ENCODE data around the gene CCNL1. TPM values are rescaled to one million over a fixed set of nuclear protein-coding genes. Genes with fewer than 3 reads are reported as not detected.

CCNL1 gene
- total and polyA plus RNA-seq, 4 donors, result 17.4 to 189 (median 151) TPM

GRCh38 chr3:157127268-157127667 lies 32.7 kb downstream of the CCNL1 start:
- DNase-seq (no peak), ATAC-seq (ENCODE audit: low FRiP score) (no peak)
- Histone ChIP-seq H3K36me3 (ENCODE audit: control insufficient read depth in 1 of 2, insufficient read depth in 2 of 2, low read length in 1 of 2) (no peaks in the 10 kb centered on the region), H3K27me3 (ENCODE audit: control insufficient read depth in 1 of 2, insufficient read depth in 2 of 2, low read length in 1 of 2) (no peaks in the 10 kb centered on the region), H3K9me3 (ENCODE audit: control insufficient read depth, low read length) (no peaks in the 10 kb centered on the region), H3K4me3 (ENCODE audit: low read length in 2 of 2) (no peak overlapping the region), H3K4me1 (ENCODE audit: control insufficient read depth in 1 of 2, insufficient read depth in 2 of 2, low read length in 2 of 2) (peaks cover 0 to under 1% of the 10 kb centered on the region in 2 donors), H3K27ac (ENCODE audit: low read depth in 1 of 2, low read length in 2 of 2) (no peak overlapping the region)
- WGBS, 2 donors, result 93 to 97% methylated on average over 5 of the region's 5 CpGs
- intact Hi-C loops (cut with DNase I), result no loop called here

DNA sequence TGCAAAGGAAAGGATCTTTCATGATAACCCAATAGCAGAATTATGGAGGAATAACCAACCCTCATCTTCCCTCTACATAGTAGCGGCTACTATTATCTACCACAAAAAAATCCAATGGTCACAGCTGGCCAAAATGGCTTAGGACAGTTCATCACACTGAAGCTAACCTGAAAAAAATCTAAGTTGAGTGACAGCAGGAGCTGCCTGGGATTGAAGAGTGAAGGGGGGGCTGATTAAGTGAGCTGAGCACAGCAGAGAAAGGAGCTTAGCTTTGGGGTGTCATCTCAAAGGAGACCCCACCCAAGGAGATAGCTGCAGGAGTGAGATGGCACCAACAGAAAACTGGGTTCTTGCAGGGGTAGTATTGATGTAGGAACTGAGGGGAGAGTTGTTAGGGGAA lies 33.6 kb downstream of the CCNL1 start:
- no peaks in the 10 kb centered on the region for H3K36me3 ChIP-seq (ENCODE audit: control insufficient read depth in 1 of 2, insufficient read depth in 2 of 2, low read length in 1 of 2)
- WGBS, 2 donors, result 100% methylated on average over 1 of the region's 1 CpG
- H3K9me3 ChIP-seq (ENCODE audit: control insufficient read depth, low read length), result no peaks in the 10 kb centered on the region
- intact Hi-C loops (cut with DNase I), result no loop called here
- no peak overlapping the region for H3K27ac ChIP-seq (ENCODE audit: low read depth in 1 of 2, low read length in 2 of 2)
- ATAC-seq (ENCODE audit: low FRiP score), result no peak
- DNase-seq, result no peak
- no peaks in the 10 kb centered on the region for H3K4me1 ChIP-seq (ENCODE audit: control insufficient read depth in 1 of 2, insufficient read depth in 2 of 2, low read length in 2 of 2)
- no peak overlapping the region for H3K4me3 ChIP-seq (ENCODE audit: low read length in 2 of 2)
- H3K27me3 ChIP-seq (ENCODE audit: control insufficient read depth in 1 of 2, insufficient read depth in 2 of 2, low read length in 1 of 2), result no peaks in the 10 kb centered on the region

GRCh38 chr3:157125101-157125500 lies 34.8 kb downstream of the CCNL1 start:
- DNase-seq (no peak), ATAC-seq (ENCODE audit: low FRiP score) (no peak)
- Histone ChIP-seq H3K9me3 (ENCODE audit: control insufficient read depth, low read length) (no peaks in the 10 kb centered on the region), H3K4me1 (ENCODE audit: control insufficient read depth in 1 of 2, insufficient read depth in 2 of 2, low read length in 2 of 2) (no peaks in the 10 kb centered on the region), H3K4me3 (ENCODE audit: low read length in 2 of 2) (no peak overlapping the region), H3K36me3 (ENCODE audit: control insufficient read depth in 1 of 2, insufficient read depth in 2 of 2, low read length in 1 of 2) (no peaks in the 10 kb centered on the region), H3K27me3 (ENCODE audit: control insufficient read depth in 1 of 2, insufficient read depth in 2 of 2, low read length in 1 of 2) (no peaks in the 10 kb centered on the region), H3K27ac (ENCODE audit: low read depth in 1 of 2, low read length in 2 of 2) (no peak overlapping the region)
- intact Hi-C loops (cut with DNase I), result no loop called here

DNA sequence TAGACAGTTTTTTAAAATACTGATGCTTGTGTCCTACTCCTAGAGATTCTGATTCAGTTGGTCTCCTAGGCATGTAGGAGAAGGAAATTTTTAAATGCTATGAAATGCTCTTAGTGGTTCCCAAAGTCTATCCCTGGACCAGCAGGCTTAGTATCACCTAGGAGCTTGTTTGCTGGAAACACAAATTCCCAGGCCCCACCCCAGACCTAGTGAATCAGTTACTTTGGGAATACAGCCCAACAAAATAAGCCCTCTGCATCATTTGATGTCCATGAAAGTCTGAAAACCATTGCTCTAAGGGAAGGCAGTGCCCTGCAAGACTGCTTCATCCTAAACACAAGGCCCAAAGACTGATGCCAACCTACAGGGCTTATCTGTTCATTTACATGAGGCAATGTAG lies 36.3 kb downstream of the CCNL1 start:
- Histone ChIP-seq H3K9me3 (ENCODE audit: control insufficient read depth, low read length) (no peaks in the 10 kb centered on the region), H3K27me3 (ENCODE audit: control insufficient read depth in 1 of 2, insufficient read depth in 2 of 2, low read length in 1 of 2) (no peaks in the 10 kb centered on the region), H3K4me3 (ENCODE audit: low read length in 2 of 2) (no peak overlapping the region), H3K27ac (ENCODE audit: low read depth in 1 of 2, low read length in 2 of 2) (no peak overlapping the region), H3K4me1 (ENCODE audit: control insufficient read depth in 1 of 2, insufficient read depth in 2 of 2, low read length in 2 of 2) (no peaks in the 10 kb centered on the region), H3K36me3 (ENCODE audit: control insufficient read depth in 1 of 2, insufficient read depth in 2 of 2, low read length in 1 of 2) (no peaks in the 10 kb centered on the region)
- intact Hi-C loops (cut with DNase I), result no loop called here
- ATAC-seq (ENCODE audit: low FRiP score) (no peak), DNase-seq (no peak)

DNA sequence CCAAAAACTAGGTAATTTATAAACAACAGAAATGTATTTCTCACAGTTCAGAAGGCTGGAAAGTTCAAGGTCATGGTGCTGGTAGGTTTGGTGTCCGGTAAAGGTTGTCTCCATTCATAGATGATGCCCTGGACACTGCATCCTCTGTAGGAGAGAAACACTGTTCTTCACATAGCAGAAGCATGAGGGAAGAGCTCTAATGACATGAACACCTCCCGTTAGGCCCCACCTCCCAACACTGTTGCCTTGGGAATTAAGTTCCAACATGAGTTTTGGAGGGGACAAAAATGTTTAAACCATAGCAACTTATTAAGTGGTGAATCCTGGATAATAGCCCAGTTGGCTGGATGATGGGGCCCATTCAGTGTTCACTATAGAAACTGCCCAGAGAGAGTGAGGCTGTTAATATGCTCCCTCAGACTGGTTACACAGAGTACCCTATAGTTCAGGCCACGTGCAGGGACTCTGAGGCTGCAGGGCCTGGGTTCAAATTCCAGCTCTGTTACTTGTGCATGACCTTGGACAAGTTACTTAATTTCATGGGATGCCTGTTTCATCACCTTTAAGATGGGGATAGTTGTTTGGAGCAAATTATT lies 37.0 kb downstream of the CCNL1 start:
- ATAC-seq (ENCODE audit: low FRiP score), result no peak
- 96 to 98% methylated on average over 3 of the region's 3 CpGs for WGBS, 2 donors
- no peak overlapping the region for H3K27ac ChIP-seq (ENCODE audit: low read depth in 1 of 2, low read length in 2 of 2)

GRCh38 chr3:157122116-157122515 lies 37.8 kb downstream of the CCNL1 start:
- H3K9me3 ChIP-seq (ENCODE audit: control insufficient read depth, low read length), result no peaks in the 10 kb centered on the region
- intact Hi-C loops (cut with DNase I), result no loop called here
- no peaks in the 10 kb centered on the region for H3K36me3 ChIP-seq (ENCODE audit: control insufficient read depth in 1 of 2, insufficient read depth in 2 of 2, low read length in 1 of 2)
- H3K4me1 ChIP-seq (ENCODE audit: control insufficient read depth in 1 of 2, insufficient read depth in 2 of 2, low read length in 2 of 2), result no peaks in the 10 kb centered on the region
- no peak overlapping the region for H3K27ac ChIP-seq (ENCODE audit: low read depth in 1 of 2, low read length in 2 of 2)
- WGBS, 2 donors, result 70 to 89% methylated on average over 2 of the region's 2 CpGs
- H3K27me3 ChIP-seq (ENCODE audit: control insufficient read depth in 1 of 2, insufficient read depth in 2 of 2, low read length in 1 of 2), result no peaks in the 10 kb centered on the region
- no peak for DNase-seq
- ATAC-seq (ENCODE audit: low FRiP score), result no peak
- no peak overlapping the region for H3K4me3 ChIP-seq (ENCODE audit: low read length in 2 of 2)

More for the DNA sequence above, 37.0 kb downstream of the CCNL1 start:
- intact Hi-C loops (cut with DNase I), result no loop called here
- Histone ChIP-seq H3K36me3 (ENCODE audit: control insufficient read depth in 1 of 2, insufficient read depth in 2 of 2, low read length in 1 of 2) (no peaks in the 10 kb centered on the region), H3K4me3 (ENCODE audit: low read length in 2 of 2) (no peak overlapping the region), H3K9me3 (ENCODE audit: control insufficient read depth, low read length) (no peaks in the 10 kb centered on the region), H3K4me1 (ENCODE audit: control insufficient read depth in 1 of 2, insufficient read depth in 2 of 2, low read length in 2 of 2) (no peaks in the 10 kb centered on the region), H3K27me3 (ENCODE audit: control insufficient read depth in 1 of 2, insufficient read depth in 2 of 2, low read length in 1 of 2) (no peaks in the 10 kb centered on the region)
- no peak for DNase-seq

DNA sequence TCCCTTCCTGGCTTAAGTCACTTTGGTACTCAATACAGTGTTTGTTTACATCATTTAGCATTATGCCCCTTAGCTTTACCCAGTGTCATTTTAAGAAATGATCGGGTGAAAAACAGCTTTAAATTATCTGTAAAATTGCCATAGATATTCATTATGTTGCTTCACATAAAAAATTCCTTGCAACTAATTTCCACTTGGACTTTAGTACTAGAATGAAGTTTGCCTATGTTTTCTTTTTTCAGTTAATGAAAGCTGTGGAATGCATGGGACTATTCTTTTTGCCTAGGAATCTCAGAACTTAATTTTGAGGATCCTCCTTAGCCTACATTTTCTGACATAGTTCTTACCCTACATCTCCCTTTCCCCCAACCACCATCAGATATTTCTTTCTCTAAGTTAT lies 38.4 kb downstream of the CCNL1 start:
- Histone ChIP-seq H3K9me3 (ENCODE audit: control insufficient read depth, low read length) (no peaks in the 10 kb centered on the region), H3K27ac (ENCODE audit: low read depth in 1 of 2, low read length in 2 of 2) (no peak overlapping the region), H3K4me3 (ENCODE audit: low read length in 2 of 2) (no peak overlapping the region), H3K4me1 (ENCODE audit: control insufficient read depth in 1 of 2, insufficient read depth in 2 of 2, low read length in 2 of 2) (no peaks in the 10 kb centered on the region), H3K36me3 (ENCODE audit: control insufficient read depth in 1 of 2, insufficient read depth in 2 of 2, low read length in 1 of 2) (no peaks in the 10 kb centered on the region), H3K27me3 (ENCODE audit: control insufficient read depth in 1 of 2, insufficient read depth in 2 of 2, low read length in 1 of 2) (no peaks in the 10 kb centered on the region)
- WGBS, 2 donors, result 87 to 91% methylated on average over 1 of the region's 1 CpG
- intact Hi-C loops (cut with DNase I), result no loop called here
- DNase-seq (no peak), ATAC-seq (ENCODE audit: low FRiP score) (no peak)

DNA sequence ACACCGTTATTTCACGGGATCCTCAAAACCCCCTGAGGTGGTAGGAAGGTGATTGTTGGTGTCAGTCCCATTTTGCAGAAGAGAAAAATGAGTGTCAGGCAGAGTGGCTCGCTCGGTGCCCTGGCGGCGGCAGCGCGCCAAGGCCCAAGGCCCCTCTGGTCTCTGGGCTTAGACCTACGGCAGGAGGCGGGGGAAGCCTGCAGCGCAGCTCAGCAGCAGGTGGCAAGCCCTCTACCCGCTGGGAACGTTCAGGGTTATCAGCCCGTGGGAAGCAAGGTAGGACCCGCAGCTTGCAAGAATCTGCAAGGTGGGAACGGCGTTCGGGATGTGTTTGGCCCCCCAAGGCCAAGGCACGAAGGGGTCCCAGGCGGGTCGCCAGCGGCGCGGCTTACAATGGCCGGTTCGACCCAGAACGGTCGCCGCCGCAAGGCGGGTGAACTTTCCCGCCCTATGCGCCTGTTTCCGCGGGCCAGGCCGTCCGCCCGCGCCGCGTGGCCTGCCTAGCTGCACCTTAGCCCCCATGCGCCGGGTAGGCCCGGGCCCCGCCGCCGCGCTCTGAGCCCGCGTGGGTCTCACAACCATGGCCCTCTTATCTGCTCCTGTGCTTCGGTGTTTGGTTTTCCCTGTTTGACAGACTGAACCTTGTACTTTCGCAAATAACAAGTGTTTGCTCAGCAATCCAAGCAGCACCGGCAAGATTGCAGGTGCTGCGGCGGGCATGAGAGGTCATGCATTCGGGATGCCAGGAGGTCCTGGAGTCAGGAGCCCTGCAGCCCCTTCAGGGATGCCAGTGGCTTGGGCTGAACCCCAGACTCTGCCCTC lies 39.7 kb downstream of the CCNL1 start:
- Histone ChIP-seq H3K9me3 (ENCODE audit: control insufficient read depth, low read length) (no peaks in the 10 kb centered on the region), H3K27me3 (ENCODE audit: control insufficient read depth in 1 of 2, insufficient read depth in 2 of 2, low read length in 1 of 2) (no peaks in the 10 kb centered on the region), H3K4me1 (ENCODE audit: control insufficient read depth in 1 of 2, insufficient read depth in 2 of 2, low read length in 2 of 2) (no peaks in the 10 kb centered on the region), H3K27ac (ENCODE audit: low read depth in 1 of 2, low read length in 2 of 2) (no peak overlapping the region), H3K4me3 (ENCODE audit: low read length in 2 of 2) (no peak overlapping the region), H3K36me3 (ENCODE audit: control insufficient read depth in 1 of 2, insufficient read depth in 2 of 2, low read length in 1 of 2) (no peaks in the 10 kb centered on the region)
- WGBS, 2 donors, result 55 to 60% methylated on average over 56 of the region's 56 CpGs
- ATAC-seq (ENCODE audit: low FRiP score) (peak; percentile 50), DNase-seq (peak in 1 of 2 donors; percentile 68)
- intact Hi-C loops (cut with DNase I), result no loop called here

- WGBS, 2 donors, result 92 to 94% methylated on average over 7 of the region's 7 CpGs
- ATAC-seq (ENCODE audit: low FRiP score) (no peak), DNase-seq (no peak)
- H3K27me3 ChIP-seq (ENCODE audit: control insufficient read depth in 1 of 2, insufficient read depth in 2 of 2, low read length in 1 of 2), result no peaks in the 10 kb centered on the region
- no peak overlapping the region for H3K4me3 ChIP-seq (ENCODE audit: low read length in 2 of 2)
- H3K4me1 ChIP-seq (ENCODE audit: control insufficient read depth in 1 of 2, insufficient read depth in 2 of 2, low read length in 2 of 2), result no peaks in the 10 kb centered on the region
- H3K27ac ChIP-seq (ENCODE audit: low read depth in 1 of 2, low read length in 2 of 2), result no peak overlapping the region
- H3K9me3 ChIP-seq (ENCODE audit: control insufficient read depth, low read length), result no peaks in the 10 kb centered on the region
- intact Hi-C loops (cut with DNase I), result no loop called here
- H3K36me3 ChIP-seq (ENCODE audit: control insufficient read depth in 1 of 2, insufficient read depth in 2 of 2, low read length in 1 of 2), result no peaks in the 10 kb centered on the region
Measured at GRCh38 chr3:157119369-157119951, 40.5 kb downstream of the CCNL1 start.

Measured in aorta (tissue), 5 donors.